OCI-LY3 (cell line): ENCODE measurements around the gene KIF3A.

Experiments used
- EZH2phosphoT487 ChIP-seq: fragments of 200-600 bp; shearing (Covaris generic); IDR thresholded peaks from 2 replicates; pipeline ENCODE4 v1.6.1; 2018; ENCODE audit warnings: antibody characterized with exemption, mixed run types, low read depth
- TF ChIP-seq, protein P1 (sequence below): fragments of 200-600, 300-600 bp; sonication (generic); IDR thresholded peaks from 2 replicates; pipeline ENCODE4 v1.5.1; 2014; ENCODE audit warnings: antibody characterized with exemption, low read length, low read depth

DNA sequence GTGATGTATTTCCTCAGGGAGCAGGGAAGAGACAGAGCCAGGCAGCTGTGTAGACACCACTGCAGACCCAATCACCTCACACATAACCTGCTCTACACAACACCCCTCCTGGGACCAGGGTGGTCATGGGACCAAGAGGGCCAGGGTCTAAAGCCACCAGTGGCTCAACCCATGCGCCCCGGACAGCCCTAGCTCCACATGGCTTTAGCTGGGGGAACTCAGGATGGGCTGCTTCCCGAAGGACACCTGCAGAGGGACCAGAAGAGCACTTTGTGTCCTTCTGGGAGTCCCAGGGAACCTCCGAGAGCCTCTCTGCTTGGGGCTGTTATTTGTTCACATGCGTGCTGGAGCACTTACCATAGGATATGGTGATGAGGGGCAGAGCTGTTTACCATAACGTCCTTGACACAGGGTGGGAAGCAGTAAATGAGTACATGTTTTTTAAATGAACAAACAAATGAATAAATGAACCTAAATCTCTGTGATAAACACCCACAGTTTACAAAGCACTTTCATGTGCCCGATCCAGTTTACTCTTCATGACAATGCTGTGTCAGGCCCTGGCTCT lies 27.4 kb upstream of the KIF3A start:
- TF ChIP-seq, protein P1, sequence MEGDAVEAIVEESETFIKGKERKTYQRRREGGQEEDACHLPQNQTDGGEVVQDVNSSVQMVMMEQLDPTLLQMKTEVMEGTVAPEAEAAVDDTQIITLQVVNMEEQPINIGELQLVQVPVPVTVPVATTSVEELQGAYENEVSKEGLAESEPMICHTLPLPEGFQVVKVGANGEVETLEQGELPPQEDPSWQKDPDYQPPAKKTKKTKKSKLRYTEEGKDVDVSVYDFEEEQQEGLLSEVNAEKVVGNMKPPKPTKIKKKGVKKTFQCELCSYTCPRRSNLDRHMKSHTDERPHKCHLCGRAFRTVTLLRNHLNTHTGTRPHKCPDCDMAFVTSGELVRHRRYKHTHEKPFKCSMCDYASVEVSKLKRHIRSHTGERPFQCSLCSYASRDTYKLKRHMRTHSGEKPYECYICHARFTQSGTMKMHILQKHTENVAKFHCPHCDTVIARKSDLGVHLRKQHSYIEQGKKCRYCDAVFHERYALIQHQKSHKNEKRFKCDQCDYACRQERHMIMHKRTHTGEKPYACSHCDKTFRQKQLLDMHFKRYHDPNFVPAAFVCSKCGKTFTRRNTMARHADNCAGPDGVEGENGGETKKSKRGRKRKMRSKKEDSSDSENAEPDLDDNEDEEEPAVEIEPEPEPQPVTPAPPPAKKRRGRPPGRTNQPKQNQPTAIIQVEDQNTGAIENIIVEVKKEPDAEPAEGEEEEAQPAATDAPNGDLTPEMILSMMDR, result no peak
- TF ChIP-seq EZH2phosphoT487, result no peak
